Parathyroid adenoma (tissue), 2 donors: ENCODE data around the gene TSC22D1.
A peak's percentile ranks its signal among the peaks of the same experiment; 100 is the strongest.

ENCODE experiments used
- H2AFZ ChIP-seq: fragments of 300-600 bp; sonication (generic); one replicate; pipeline ENCODE4 v1.7.0; 2017; ENCODE audit warnings: antibody characterized with exemption, mild to moderate bottlenecking
- H3K27ac ChIP-seq: fragments of 300-600 bp; sonication (generic); one replicate; pipeline ENCODE4 v1.7.0; 2017
- H3K27me3 ChIP-seq: fragments of 300-600 bp; sonication (generic); one replicate; pipeline ENCODE4 v1.7.0; 2017; ENCODE audit warnings: low read length; ENCODE audit not compliant: control insufficient read depth, insufficient read depth
- H3K36me3 ChIP-seq: fragments of 300-600 bp; sonication (generic); one replicate; pipeline ENCODE4 v1.7.0; 2017; ENCODE audit warnings: low read length; ENCODE audit not compliant: control insufficient read depth, insufficient read depth
- H3K4me1 ChIP-seq: fragments of 300-600 bp; sonication (generic); one replicate; pipeline ENCODE4 v1.7.0; 2017; ENCODE audit warnings: control low read depth
- H3K4me2 ChIP-seq: fragments of 300-600 bp; sonication (generic); one replicate; pipeline ENCODE4 v1.7.0; 2017; ENCODE audit warnings: low read length
- H3K4me3 ChIP-seq: fragments of 300-600 bp; sonication (generic); one replicate; pipeline ENCODE4 v1.7.0; 2017; ENCODE audit warnings: low read depth, low read length
- H3K79me2 ChIP-seq: fragments of 300-600 bp; sonication (generic); one replicate; pipeline ENCODE4 v1.7.0; 2017; ENCODE audit warnings: control low read depth
- H3K9ac ChIP-seq: fragments of 300-600 bp; sonication (generic); one replicate; pipeline ENCODE4 v1.7.0; 2017; ENCODE audit warnings: mild to moderate bottlenecking
- H3K9me3 ChIP-seq: fragments of 300-600 bp; sonication (generic); one replicate; pipeline ENCODE4 v1.7.0; 2017; ENCODE audit warnings: low read length; ENCODE audit not compliant: control insufficient read depth
- CTCF ChIP-seq: fragments of 300-600 bp; sonication (generic); IDR thresholded peaks from one replicate; pipeline ENCODE4 v1.7.0; 2017; ENCODE audit warnings: antibody characterized with exemption, mild to moderate bottlenecking
- donor health status: primary hyperparathyroidism.

The TSC22D1 gene

GRCh38 chr13:44386913-44387556 is 189.1 kb downstream of the TSC22D1 start:
- H3K4me2 ChIP-seq: no peak overlapping the region
- H3K9me3 ChIP-seq: no peaks in the 10 kb centered on the region
- no peaks in the 10 kb centered on the region for H3K79me2 ChIP-seq
- no peaks in the 10 kb centered on the region for H3K27me3 ChIP-seq
- H3K36me3 ChIP-seq: no peaks in the 10 kb centered on the region
- no peak overlapping the region for H3K27ac ChIP-seq
- H3K9ac ChIP-seq: no peak overlapping the region
- H3K4me1 ChIP-seq: peaks cover 5% of the 10 kb centered on the region
- H3K4me3 ChIP-seq: no peak overlapping the region
- no peak for TF ChIP-seq CTCF
- no peak overlapping the region for H2AFZ ChIP-seq

- H3K9ac ChIP-seq: no peak overlapping the region
- peaks cover 5% of the 10 kb centered on the region for H3K4me1 ChIP-seq
- no peak overlapping the region for H3K4me2 ChIP-seq
- no peak for TF ChIP-seq CTCF
- peak overlapping the region; percentile 22 for H2AFZ ChIP-seq
- H3K36me3 ChIP-seq: no peaks in the 10 kb centered on the region
- no peak overlapping the region for H3K4me3 ChIP-seq
- H3K79me2 ChIP-seq: no peaks in the 10 kb centered on the region
- no peaks in the 10 kb centered on the region for H3K9me3 ChIP-seq
- no peak overlapping the region for H3K27ac ChIP-seq
- H3K27me3 ChIP-seq: no peaks in the 10 kb centered on the region
Measured at GRCh38 chr13:44385847-44386246, 190.3 kb downstream of the TSC22D1 start.

- H3K4me3 ChIP-seq: no peak overlapping the region
- no peak overlapping the region for H2AFZ ChIP-seq
- no peaks in the 10 kb centered on the region for H3K79me2 ChIP-seq
- H3K36me3 ChIP-seq: no peaks in the 10 kb centered on the region
- H3K9me3 ChIP-seq: no peaks in the 10 kb centered on the region
- TF ChIP-seq CTCF: no peak
- H3K9ac ChIP-seq: no peak overlapping the region
- no peak overlapping the region for H3K27ac ChIP-seq
- H3K27me3 ChIP-seq: no peaks in the 10 kb centered on the region
- no peak overlapping the region for H3K4me2 ChIP-seq
- peaks cover 5% of the 10 kb centered on the region for H3K4me1 ChIP-seq
Measured at GRCh38 chr13:44385401-44385800, 190.7 kb downstream of the TSC22D1 start.

GRCh38 chr13:44384778-44385177 is 191.4 kb downstream of the TSC22D1 start:
- H2AFZ ChIP-seq: no peak overlapping the region
- H3K79me2 ChIP-seq: no peaks in the 10 kb centered on the region
- H3K36me3 ChIP-seq: no peaks in the 10 kb centered on the region
- H3K4me3 ChIP-seq: no peak overlapping the region
- no peak for TF ChIP-seq CTCF
- no peak overlapping the region for H3K9ac ChIP-seq
- H3K27ac ChIP-seq: no peak overlapping the region
- peaks cover 5% of the 10 kb centered on the region for H3K4me1 ChIP-seq
- H3K4me2 ChIP-seq: no peak overlapping the region
- no peaks in the 10 kb centered on the region for H3K9me3 ChIP-seq
- no peaks in the 10 kb centered on the region for H3K27me3 ChIP-seq

GRCh38 chr13:44383945-44384344 is 192.2 kb downstream of the TSC22D1 start:
- no peak for TF ChIP-seq CTCF
- no peaks in the 10 kb centered on the region for H3K36me3 ChIP-seq
- H3K27me3 ChIP-seq: no peaks in the 10 kb centered on the region

More at GRCh38 chr13:44383945-44384344, 192.2 kb downstream of the TSC22D1 start:
- H3K4me3 ChIP-seq: no peak overlapping the region
- no peaks in the 10 kb centered on the region for H3K79me2 ChIP-seq
- H3K4me1 ChIP-seq: peaks cover 5% of the 10 kb centered on the region
- H3K9me3 ChIP-seq: no peaks in the 10 kb centered on the region
- H3K27ac ChIP-seq: peak overlapping the region; percentile 49
- H3K9ac ChIP-seq: no peak overlapping the region
- H3K4me2 ChIP-seq: no peak overlapping the region
- no peak overlapping the region for H2AFZ ChIP-seq
